Body of pancreas (tissue), 4 donors: ENCODE measurements around the gene FOXP1. TPM values are rescaled to one million over a fixed set of nuclear protein-coding genes. Genes with fewer than 3 reads are reported as not detected.

Experiments used
- microRNA counts, 2 donors: library from miRNA; unstranded; fragments of <30 nt; microRNA quantifications; one replicate each; lab custom pipeline; 2017
- microRNA-seq, 2 donors: library from miRNA; unstranded; fragments of <30 nt; microRNA quantifications; one replicate each; pipeline ENCODE4, GENCODE V29; 2016; ENCODE audit warnings: borderline number of aligned reads in 2 of 2, borderline replicate concordance in 2 of 2
- small RNA-seq: library from RNA; depleted of rRNA; stranded (forward); fragments of <200 nt; gene quantifications from one replicate; pipeline ENCODE3, GENCODE V24; 2016
- total RNA-seq, 2 donors: library from RNA; depleted of rRNA; stranded (reverse); fragments of >200 nt; gene quantifications; one replicate each; pipeline ENCODE4 v1.1.0, GENCODE V29; 2016

Gene FOXP1
- total RNA-seq, 2 donors from 2014 or later: 85.7 to 86.1 TPM

MicroRNAs encoded within 50 kb of the gene (microRNA counts, 767-probe panel; counts per million panel counts)
- 0 to 736 counts per million in 2 donors for microRNA hsa-miR-1284 (lab: Ali Mortazavi, UCI)

Small RNAs within 50 kb of the gene (microRNA-seq; reads per million reads assigned to microRNA genes)
- 0.45 to 0.93 reads per million in 2 donors for gene MIR1284

Small RNAs within 50 kb of the gene (small RNA-seq; reads per million reads assigned to genes)
- gene MIR1284: not detected

Other genes starting within 250 kb of the FOXP1 start
- gene EIF4E3, start 141.7 kb upstream of the FOXP1 start, total RNA-seq: 1 to 10 TPM; 8.2 to 9.6 TPM
- 1 to 10 TPM in 1 of 2 donors, under 1 TPM in 1; 0.33 to 2.3 TPM for gene GPR27, start 170.1 kb upstream of the FOXP1 start, total RNA-seq
- gene PROK2, start 201.4 kb upstream of the FOXP1 start, total RNA-seq: not detected